Breast epithelium (tissue), 4 donors: ENCODE results near the gene NAALADL2. TPM values are rescaled to one million over a fixed set of nuclear protein-coding genes. Genes with fewer than 3 reads are reported as not detected.

Experiments used
- DNase-seq, 2 donors: peaks; one replicate each; pipeline ENCODE4 v3.0.0-alpha.2; 2019; ENCODE audit warnings: low spot score in 2 of 2
- H3K27ac ChIP-seq, 2 donors: fragments of 200-600 bp; sonication (generic) in 1 of 2; one replicate each; pipeline ENCODE4 v1.5.1; 2016 to 2019; ENCODE audit warnings: mild to moderate bottlenecking in 1 of 2
- H3K27me3 ChIP-seq, 2 donors: fragments of 200-600 bp; sonication (generic) in 1 of 2; one replicate each; pipeline versions ENCODE4 v1.5.1 to v1.6.0; 2017 to 2019; ENCODE audit warnings: control low read depth in 1 of 2, mild to moderate bottlenecking in 1 of 2
- H3K36me3 ChIP-seq: fragments of 200-600 bp; one replicate; pipeline ENCODE4 v1.5.1; 2019
- H3K4me1 ChIP-seq, 2 donors: fragments of 200-600 bp; sonication (generic); one replicate each; pipeline ENCODE4 v1.5.1; 2016 to 2019; ENCODE audit warnings: control low read depth in 1 of 2
- H3K4me3 ChIP-seq, 3 donors: fragments of 200-600 bp; sonication (generic); 1 replicate in 2 of 3; 2 replicates in 1 of 3; pipeline ENCODE4 v1.5.1; 2016 to 2019; ENCODE audit warnings: mild to moderate bottlenecking in 3 of 3, moderate library complexity in 2 of 3
- H3K9me3 ChIP-seq, 2 donors: fragments of 200-600 bp; sonication (generic) in 1 of 2; one replicate each; pipeline ENCODE4 v1.5.1; 2016 to 2019; ENCODE audit warnings: control low read depth in 1 of 2
- CTCF ChIP-seq, 3 donors: fragments of 450-650 bp; IDR thresholded peaks; one replicate each; pipeline ENCODE4 v1.5.1; 2016 to 2017; ENCODE audit warnings: antibody characterized with exemption in 3 of 3, mild to moderate bottlenecking in 3 of 3, moderate library complexity in 3 of 3
- POLR2A ChIP-seq: fragments of 450-650 bp; IDR thresholded peaks from one replicate; pipeline ENCODE4 v1.6.1; 2016; ENCODE audit warnings: antibody characterized with exemption, mild to moderate bottlenecking, moderate library complexity
- POLR2AphosphoS5 ChIP-seq, 3 donors: sonication (generic); formaldehyde crosslinking; IDR thresholded peaks; one replicate each; pipeline ENCODE4 v1.6.1; 2017; ENCODE audit warnings: antibody characterized with exemption in 3 of 3
- intact Hi-C: fragments of 100-400 bp; cut with DNase I; formaldehyde crosslinking; loops from one replicate; pipeline ENCODE4 v1.15.1; 2023; ENCODE audit warnings: low total_unique reads
- total RNA-seq, 3 donors: library from RNA; depleted of rRNA; stranded (reverse); fragments of >200 nt; gene quantifications; one replicate each; pipeline ENCODE4 v1.1.0, GENCODE V29; 2016

The NAALADL2 gene
- total RNA-seq, 3 donors from 2014 or later = 12.0 to 69.5 (median 53.9) TPM

GRCh38 chr3:175009295-175009694 lies 150.2 kb downstream of the NAALADL2 start:
- no peak overlapping the region for H3K27ac ChIP-seq
- no peaks in the 10 kb centered on the region for H3K4me1 ChIP-seq
- TF ChIP-seq POLR2A (no peak), CTCF (IDR thresholded peaks at IDR 0.05) (no peak), POLR2AphosphoS5 (IDR thresholded peaks at IDR 0.05) (no peak)
- H3K9me3 ChIP-seq = no peaks in the 10 kb centered on the region
- no peak overlapping the region for H3K4me3 ChIP-seq
- H3K36me3 ChIP-seq = no peaks in the 10 kb centered on the region
- no peak for DNase-seq
- H3K27me3 ChIP-seq = no peaks in the 10 kb centered on the region
- intact Hi-C loops = no loop called here

GRCh38 chr3:175015056-175015635 lies 156.0 kb downstream of the NAALADL2 start:
- Histone ChIP-seq H3K9me3 (no peaks in the 10 kb centered on the region), H3K4me1 (no peaks in the 10 kb centered on the region), H3K27me3 (no peaks in the 10 kb centered on the region), H3K27ac (no peak overlapping the region), H3K36me3 (no peaks in the 10 kb centered on the region), H3K4me3 (no peak overlapping the region)
- DNase-seq = no peak
- intact Hi-C loops = no loop called here
- TF ChIP-seq POLR2A = no peak
- no peak for TF ChIP-seq CTCF (IDR thresholded peaks at IDR 0.05)
- no peak for TF ChIP-seq POLR2AphosphoS5 (IDR thresholded peaks at IDR 0.05)

DNA sequence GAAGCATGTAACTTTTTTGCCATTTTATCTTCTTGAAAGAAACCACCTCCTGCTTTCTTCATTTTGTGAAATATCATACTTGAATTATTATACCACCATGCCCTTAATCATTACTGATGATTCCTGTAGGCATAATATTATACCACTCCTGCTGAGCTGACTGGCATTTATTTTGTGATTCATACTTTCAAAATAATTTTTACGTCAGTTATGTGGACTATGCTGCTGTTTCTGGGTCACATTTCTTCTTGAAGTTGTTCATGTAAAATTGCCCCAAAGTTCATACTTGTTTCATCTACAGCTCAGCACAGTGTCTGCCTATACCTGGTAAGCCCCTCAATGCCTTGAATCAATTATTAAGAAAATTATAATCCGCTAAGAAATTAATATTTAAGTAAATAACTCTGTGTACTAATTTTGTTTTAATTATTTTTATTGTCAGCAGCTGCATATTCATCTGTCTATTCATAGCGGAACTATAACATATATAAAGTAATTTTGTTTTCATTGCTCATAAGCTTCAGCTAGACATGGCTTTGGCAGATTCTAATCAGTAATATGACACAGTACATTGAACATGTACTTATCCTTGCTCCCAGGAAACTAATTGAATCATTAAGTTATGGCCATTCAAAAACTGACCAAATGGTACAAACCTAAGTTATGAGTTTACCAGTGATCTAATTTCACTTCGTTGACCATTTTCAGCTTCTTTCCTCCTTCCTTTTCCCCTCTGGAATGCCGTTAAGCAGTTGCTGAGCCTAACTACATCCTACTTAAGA lies 160.0 kb downstream of the NAALADL2 start:
- DNase-seq = no peak
- intact Hi-C loops = no loop called here
- no peak for TF ChIP-seq POLR2A
- no peak for TF ChIP-seq CTCF (IDR thresholded peaks at IDR 0.05)
- TF ChIP-seq POLR2AphosphoS5 (IDR thresholded peaks at IDR 0.05) = no peak
- no peaks in the 10 kb centered on the region for H3K36me3 ChIP-seq
- H3K4me3 ChIP-seq = no peak overlapping the region
- H3K4me1 ChIP-seq = no peaks in the 10 kb centered on the region
- no peaks in the 10 kb centered on the region for H3K27me3 ChIP-seq
- no peak overlapping the region for H3K27ac ChIP-seq
- no peaks in the 10 kb centered on the region for H3K9me3 ChIP-seq

DNA sequence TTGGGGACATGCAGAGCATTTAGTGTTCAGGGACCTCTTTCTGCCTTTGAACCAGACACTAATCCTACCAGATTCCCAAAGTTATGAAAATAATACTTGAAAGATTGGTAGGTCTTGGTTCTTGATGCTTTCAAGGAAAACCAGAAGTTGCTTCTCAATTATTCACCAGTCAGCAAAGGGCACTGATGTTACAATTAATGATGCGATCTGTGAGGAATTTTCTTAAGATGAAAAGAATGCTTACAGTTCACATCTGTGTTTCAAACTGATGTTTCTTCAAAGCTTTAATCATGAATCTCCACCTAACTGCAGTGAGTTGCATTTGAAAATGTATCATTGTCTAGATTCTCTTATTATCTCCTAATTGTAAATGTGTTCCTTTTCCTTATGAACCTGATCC lies 161.0 kb downstream of the NAALADL2 start:
- Histone ChIP-seq H3K4me1 (no peaks in the 10 kb centered on the region), H3K4me3 (no peak overlapping the region), H3K36me3 (no peaks in the 10 kb centered on the region)

More for the DNA sequence above, 161.0 kb downstream of the NAALADL2 start:
- DNase-seq = no peak
- no peak for TF ChIP-seq CTCF (IDR thresholded peaks at IDR 0.05)
- no peak for TF ChIP-seq POLR2A
- no peak for TF ChIP-seq POLR2AphosphoS5 (IDR thresholded peaks at IDR 0.05)
- no peaks in the 10 kb centered on the region for H3K27me3 ChIP-seq
- no peak overlapping the region for H3K27ac ChIP-seq
- intact Hi-C loops = no loop called here
- no peaks in the 10 kb centered on the region for H3K9me3 ChIP-seq
